Mesothelial cell of epicardium (in vitro differentiated cells): ENCODE results near the gene CNTN1. TPM values are rescaled to one million over a fixed set of nuclear protein-coding genes. Genes with fewer than 3 reads are reported as not detected.
A peak's percentile ranks its signal among the peaks of the same experiment; 100 is the strongest.

Source experiments
- DNase-seq, 2 experiments: peaks; one replicate each; pipeline ENCODE4 v3.0.0; 2021; ENCODE audit warnings: low spot score in 2 of 2; ENCODE audit not compliant: unreplicated experiment in 2 of 2
- H3K27ac Mint-ChIP-seq: 2 replicates; pipeline ENCODE4 v1.8.0; 2021; ENCODE audit warnings: mixed read lengths
- H3K27me3 Mint-ChIP-seq: 2 replicates; pipeline ENCODE4 v1.8.0; 2021; ENCODE audit warnings: low read depth, mixed read lengths
- H3K36me3 Mint-ChIP-seq: 2 replicates; pipeline ENCODE4 v1.8.0; 2021; ENCODE audit warnings: mixed read lengths
- H3K4me1 Mint-ChIP-seq: 2 replicates; pipeline ENCODE4 v1.8.0; 2021; ENCODE audit warnings: mixed read lengths
- H3K4me3 Mint-ChIP-seq: 2 replicates; pipeline ENCODE4 v1.8.0; 2021; ENCODE audit warnings: mild to moderate bottlenecking, moderate library complexity, mixed read lengths
- H3K9me3 Mint-ChIP-seq: 2 replicates; pipeline ENCODE4 v1.8.0; 2021; ENCODE audit warnings: mixed read lengths
- CTCF ChIP-seq: fragments of 200-600 bp; sonication (generic); IDR thresholded peaks from one replicate; pipeline ENCODE4 v1.5.0; 2021; ENCODE audit warnings: antibody characterized with exemption; ENCODE audit not compliant: unreplicated experiment
- total RNA-seq: library from RNA; stranded (reverse); gene quantifications from 3 replicates; pipeline ENCODE4 v1.2.1, GENCODE V29; 2021

Gene CNTN1
- total RNA-seq, 1 donor from 2014 or later: 22.4 TPM

GRCh38 chr12:40889329-40889728, 197.1 kb downstream of the CNTN1 start:
- TF ChIP-seq CTCF: no peak
- DNase-seq: no peak
- Mint-ChIP-seq H3K4me1 (peaks cover 9% of the 10 kb centered on the region), H3K27ac (no peak overlapping the region), H3K4me3 (no peak overlapping the region), H3K36me3 (no peaks in the 10 kb centered on the region), H3K9me3 (peaks cover 9% of the 10 kb centered on the region), H3K27me3 (no peaks in the 10 kb centered on the region)

DNA sequence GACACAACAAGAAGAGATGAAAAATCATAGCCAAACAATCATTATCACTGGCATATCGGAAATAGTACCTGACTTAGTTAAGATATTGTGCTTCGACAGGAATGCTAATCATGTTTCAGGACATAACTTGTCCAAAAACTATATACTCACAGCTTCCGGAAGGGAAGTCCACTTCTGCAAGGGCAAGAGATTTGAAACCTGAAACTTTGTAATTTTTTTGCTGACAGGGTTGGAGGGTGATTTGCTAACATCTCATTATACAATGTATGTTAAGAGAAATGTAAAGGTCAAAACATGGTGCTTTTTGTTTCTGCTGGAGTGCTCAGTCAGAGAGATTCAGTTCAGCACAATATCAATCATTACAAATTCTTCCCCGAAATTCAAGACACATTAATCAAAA, 200.3 kb downstream of the CNTN1 start:
- DNase-seq: no peak
- H3K9me3 Mint-ChIP-seq: peaks cover 5% of the 10 kb centered on the region
- H3K27me3 Mint-ChIP-seq: no peaks in the 10 kb centered on the region
- no peak for TF ChIP-seq CTCF
- peaks cover 9% of the 10 kb centered on the region for H3K4me1 Mint-ChIP-seq
- no peak overlapping the region for H3K4me3 Mint-ChIP-seq
- H3K36me3 Mint-ChIP-seq: no peaks in the 10 kb centered on the region
- H3K27ac Mint-ChIP-seq: no peak overlapping the region

DNA sequence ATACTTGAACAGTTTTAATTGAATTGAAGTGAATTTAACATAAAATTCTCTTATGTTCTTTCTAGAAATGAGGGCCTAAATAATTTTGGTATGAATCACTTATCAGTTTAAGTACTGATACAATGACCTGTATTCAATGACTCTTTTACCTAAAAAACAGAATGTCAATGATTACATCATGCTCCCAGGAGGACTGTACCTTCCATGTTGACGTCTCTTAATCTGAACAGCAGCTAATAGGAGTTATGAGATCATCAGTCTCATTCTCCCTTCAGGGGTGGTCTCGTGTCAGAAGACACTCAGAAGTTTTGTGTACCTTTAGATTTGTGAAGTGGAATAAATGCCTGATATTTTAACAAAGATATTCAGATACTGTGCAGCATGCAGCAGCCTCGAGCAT, 206.3 kb downstream of the CNTN1 start:
- TF ChIP-seq CTCF: no peak
- Mint-ChIP-seq H3K27me3 (no peaks in the 10 kb centered on the region), H3K4me1 (peaks cover 4% of the 10 kb centered on the region), H3K36me3 (no peaks in the 10 kb centered on the region), H3K27ac (no peak overlapping the region), H3K4me3 (no peak overlapping the region), H3K9me3 (peaks cover 4% of the 10 kb centered on the region)
- DNase-seq: no peak

- no peak overlapping the region for H3K4me3 Mint-ChIP-seq
- no peaks in the 10 kb centered on the region for H3K36me3 Mint-ChIP-seq
- H3K27me3 Mint-ChIP-seq: no peaks in the 10 kb centered on the region
- peaks cover 4% of the 10 kb centered on the region for H3K9me3 Mint-ChIP-seq
- H3K27ac Mint-ChIP-seq: no peak overlapping the region
- TF ChIP-seq CTCF: no peak
- peaks cover 2% of the 10 kb centered on the region for H3K4me1 Mint-ChIP-seq
- DNase-seq: no peak
Measured at GRCh38 chr12:40903040-40903439, 210.8 kb downstream of the CNTN1 start.

GRCh38 chr12:40907115-40907527, 214.9 kb downstream of the CNTN1 start:
- no peak for TF ChIP-seq CTCF
- H3K4me3 Mint-ChIP-seq: no peak overlapping the region
- peak overlapping the region; percentile 12 for H3K27ac Mint-ChIP-seq
- no peaks in the 10 kb centered on the region for H3K4me1 Mint-ChIP-seq
- no peaks in the 10 kb centered on the region for H3K9me3 Mint-ChIP-seq
- H3K27me3 Mint-ChIP-seq: no peaks in the 10 kb centered on the region
- DNase-seq: no peak
- no peaks in the 10 kb centered on the region for H3K36me3 Mint-ChIP-seq

DNA sequence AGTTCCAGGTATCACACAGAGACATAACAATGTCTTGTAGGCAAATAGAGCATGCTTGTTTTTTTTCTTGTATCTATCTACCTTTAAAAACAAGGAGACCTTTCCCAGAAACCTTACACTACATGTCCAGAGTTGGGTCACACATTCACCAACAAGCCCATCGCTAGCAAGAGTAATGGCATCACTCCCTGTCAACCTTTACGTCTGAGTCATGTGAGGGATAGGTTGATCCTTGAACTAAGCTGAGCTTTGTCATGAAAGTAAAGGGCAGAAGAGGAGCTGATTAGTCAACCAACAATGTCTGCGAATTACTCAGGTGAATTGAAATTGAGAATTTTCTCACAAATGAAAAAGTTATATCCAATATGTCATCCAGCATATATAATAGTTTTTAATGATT, 219.4 kb downstream of the CNTN1 start:
- Mint-ChIP-seq H3K4me1 (peaks cover 5% of the 10 kb centered on the region), H3K27me3 (no peaks in the 10 kb centered on the region), H3K9me3 (no peaks in the 10 kb centered on the region), H3K4me3 (no peak overlapping the region), H3K36me3 (no peaks in the 10 kb centered on the region), H3K27ac (no peak overlapping the region)
- no peak for TF ChIP-seq CTCF
- no peak for DNase-seq
